Measurements from ENCODE around the gene MRPS33.
"Not testable (repeated sequence)": the region's sequence is repeated elsewhere in the genome, so short reads cannot be mapped to it uniquely, and the experiment has no call there.

MRPS33 gene

DNA sequence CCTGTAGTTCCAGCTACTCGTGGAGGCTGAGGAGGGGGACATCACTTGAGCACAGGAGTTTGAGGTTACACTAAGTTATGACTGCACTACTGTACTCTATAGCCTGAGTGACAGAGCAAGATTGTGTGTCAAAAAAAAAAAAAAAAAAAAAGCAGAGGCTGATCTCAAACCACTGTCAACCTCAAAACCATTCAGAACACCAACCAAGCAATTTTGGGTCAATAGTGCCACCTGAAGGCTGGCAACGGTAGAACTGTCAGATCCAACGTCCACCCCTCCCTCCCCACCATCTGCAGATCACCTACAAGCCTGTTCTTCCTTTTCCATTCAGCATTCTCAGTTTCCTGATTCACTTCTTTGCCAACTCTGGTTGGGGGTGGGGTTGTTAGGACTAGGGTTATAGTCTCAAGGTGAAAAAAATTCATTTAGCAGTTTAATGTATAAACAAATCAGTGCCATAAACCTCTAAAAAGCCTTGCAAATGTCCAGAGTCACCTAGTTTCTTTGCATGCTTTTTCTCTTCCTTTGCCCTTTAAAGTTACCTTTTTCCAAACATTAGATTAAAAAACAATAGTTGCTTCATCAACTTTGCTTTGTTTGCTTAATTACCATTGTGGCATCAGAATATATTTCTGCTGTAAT, 2.6 kb downstream of the MRPS33 start:
- DNase-seq (ENCODE audit: low read depth, low spot score) = peak; percentile 50

- DNase-seq (ENCODE audit: low read depth, low spot score) = no peak
Measured at GRCh38 chr7:141011443-141011842, 3.3 kb downstream of the MRPS33 start.

DNA sequence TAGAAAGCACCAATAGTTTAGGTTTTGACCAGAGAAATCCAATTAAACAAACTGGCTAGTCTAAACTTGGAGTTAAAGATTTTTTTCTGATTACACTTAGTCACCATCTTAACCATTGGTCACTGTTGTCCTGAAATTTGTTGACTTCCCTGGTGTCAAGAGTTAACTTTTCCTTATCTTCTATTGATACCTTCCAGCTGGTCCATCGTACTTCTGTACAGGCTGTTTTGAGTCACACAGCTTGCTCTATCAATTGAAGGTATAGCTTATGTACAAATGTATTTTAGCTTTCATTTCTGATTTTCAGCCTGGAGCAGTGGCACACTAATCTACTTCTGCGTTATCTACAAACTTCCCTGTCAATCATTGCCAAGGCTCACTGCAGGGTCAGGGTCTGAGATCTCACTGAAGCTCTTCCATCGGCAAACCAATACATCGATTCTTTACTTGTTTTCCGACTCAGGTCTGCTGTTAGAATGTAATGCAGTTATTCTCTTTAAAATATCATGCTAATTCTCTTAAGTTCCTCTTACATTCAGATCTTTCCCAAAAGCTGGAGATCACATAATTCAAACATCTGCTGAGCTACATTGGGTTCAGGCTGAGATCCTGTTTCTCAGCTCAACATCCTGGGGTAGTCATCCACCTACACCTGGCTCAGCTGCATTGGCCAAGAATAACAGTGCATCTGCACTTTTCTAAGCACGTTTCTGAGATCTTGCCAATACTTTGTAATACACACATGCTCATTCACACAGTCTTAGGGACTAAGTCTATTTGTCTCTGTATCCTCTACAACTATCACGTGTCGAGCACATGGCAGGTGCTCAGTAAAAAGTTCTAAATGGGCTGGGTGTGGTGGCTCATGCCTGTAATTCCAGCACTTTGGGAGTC, 11.3 kb downstream of the MRPS33 start:
- DNase-seq (ENCODE audit: low read depth, low spot score) = no peak

GRCh38 chr7:141001546-141001945, 13.2 kb downstream of the MRPS33 start:
- no peak for DNase-seq (ENCODE audit: low read depth, low spot score)

DNA sequence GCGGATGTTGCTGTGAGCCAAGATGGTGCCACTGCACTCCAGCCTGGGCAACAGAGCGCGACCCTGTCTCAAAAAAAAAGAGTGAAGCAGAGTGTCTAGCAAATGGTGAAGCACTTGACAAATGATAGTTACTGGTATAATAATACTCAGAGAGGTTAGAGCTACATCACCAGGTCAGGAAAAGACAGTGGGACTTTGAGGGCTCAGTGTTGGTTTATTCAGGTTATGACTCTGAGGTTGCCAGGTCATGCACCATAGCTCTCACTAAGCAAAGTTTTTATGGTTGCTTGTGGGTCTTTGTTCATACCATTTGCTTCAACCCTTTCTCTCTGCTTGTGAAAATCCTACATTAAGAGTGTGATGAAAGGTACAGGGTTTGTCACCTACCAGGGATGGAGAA, 13.6 kb downstream of the MRPS33 start:
- DNase-seq (ENCODE audit: low read depth, low spot score) = no peak

DNA sequence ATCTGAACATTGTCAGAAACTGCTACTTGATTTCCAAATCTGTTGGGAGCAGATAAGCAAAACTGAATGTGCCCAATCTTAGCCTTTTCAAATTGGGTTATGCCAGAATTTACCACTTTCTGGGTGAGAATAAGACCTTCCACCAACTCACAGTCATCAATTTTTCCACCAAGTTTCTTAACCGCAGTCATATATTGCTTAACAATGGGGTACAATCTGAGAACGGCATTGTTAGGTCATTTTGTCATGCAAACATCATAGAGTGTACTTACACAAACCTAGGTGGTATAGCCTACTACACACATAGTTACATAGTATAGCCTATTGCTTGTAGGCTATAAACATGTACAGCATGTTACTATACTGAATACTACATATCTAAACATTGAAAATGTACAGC, 16.0 kb downstream of the MRPS33 start:
- no peak for DNase-seq (ENCODE audit: low read depth, low spot score)

DNA sequence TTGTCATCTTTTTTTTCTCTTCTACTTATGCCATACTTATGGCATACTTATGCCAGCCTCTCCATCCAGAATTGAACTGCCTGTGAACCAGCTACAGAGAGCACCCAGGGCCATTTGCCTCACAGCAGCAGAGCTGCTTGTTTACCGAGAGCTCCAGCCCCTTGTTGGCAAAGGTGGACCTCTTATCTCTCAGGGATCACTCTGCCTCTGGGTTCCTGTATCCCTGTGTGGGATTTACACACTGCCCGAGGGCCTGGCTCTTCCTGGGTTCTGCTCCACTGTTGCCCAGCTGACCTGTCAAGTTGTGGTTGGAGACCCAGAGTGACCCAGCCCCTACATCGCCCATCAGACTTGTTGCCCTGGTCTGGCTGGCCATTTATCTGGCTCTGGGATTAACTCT, 22.3 kb downstream of the MRPS33 start:
- DNase-seq (ENCODE audit: low read depth, low spot score) = no peak

- no peak for DNase-seq (ENCODE audit: low read depth, low spot score)
Measured at GRCh38 chr7:140990193-140990962, 24.4 kb downstream of the MRPS33 start.

DNA sequence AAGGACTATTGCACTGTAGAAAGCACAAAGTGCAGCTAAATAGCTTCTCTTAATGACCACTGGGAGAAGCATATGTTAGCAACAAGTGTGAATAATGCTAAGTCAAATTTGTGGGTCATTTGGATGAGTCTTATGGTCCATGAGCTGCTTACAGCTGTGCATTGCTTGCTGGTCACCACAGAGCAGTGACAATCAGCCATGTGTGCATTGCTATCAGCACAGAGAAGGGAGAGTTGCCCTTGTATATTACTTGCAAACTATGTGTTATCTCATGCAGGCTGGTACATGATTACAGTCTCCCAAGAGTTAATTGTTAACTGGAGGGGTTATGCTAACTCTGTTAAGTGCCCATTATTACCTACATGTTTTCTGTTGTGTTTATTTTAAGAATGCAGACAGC, 25.7 kb downstream of the MRPS33 start:
- DNase-seq (ENCODE audit: low read depth, low spot score) = no peak

DNA sequence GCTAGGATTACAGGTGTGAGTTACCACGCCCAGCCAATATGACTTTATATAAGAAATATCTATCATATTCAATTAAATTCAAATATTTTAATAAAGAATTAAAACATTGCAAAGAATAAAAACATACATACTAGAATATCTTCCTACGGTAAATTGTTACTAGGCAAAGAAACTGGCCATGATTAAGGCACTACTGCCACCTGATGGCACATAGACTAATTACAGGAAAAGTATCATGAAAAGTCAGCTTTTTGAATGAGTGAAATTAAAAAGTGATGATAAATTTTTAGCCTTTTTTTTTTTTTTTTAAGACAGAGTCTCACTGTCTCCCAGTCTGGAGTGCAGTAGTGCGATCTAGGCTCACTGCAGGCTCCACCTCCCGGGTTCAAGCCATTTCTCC, 30.9 kb downstream of the MRPS33 start:
- no peak for DNase-seq (ENCODE audit: low read depth, low spot score)

GRCh38 chr7:140982508-140982907, 32.2 kb downstream of the MRPS33 start:
- no peak for DNase-seq (ENCODE audit: low read depth, low spot score)

- no peak for DNase-seq (ENCODE audit: low read depth, low spot score)
Measured at GRCh38 chr7:140981951-140982350, 32.8 kb downstream of the MRPS33 start.

DNA sequence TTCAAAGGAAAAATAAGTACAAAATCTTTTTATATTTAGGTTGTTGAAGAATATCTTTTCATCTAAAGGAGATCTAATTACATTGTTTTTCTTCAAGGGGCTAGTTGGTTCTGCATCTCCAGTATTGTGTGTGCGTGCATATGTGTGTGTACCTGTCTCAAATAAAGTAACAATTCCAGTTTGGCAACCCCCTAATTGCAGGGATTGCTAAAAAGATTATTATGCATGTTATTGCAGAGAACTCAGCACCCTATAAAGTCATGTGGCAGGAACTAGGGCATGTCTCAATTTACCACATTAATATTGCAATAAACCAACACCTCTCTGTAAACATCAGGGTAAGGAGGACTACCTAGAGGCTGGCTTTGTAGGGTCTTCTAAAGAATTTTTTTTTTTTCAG, 37.0 kb downstream of the MRPS33 start:
- DNase-seq (ENCODE audit: low read depth, low spot score) = no peak

GRCh38 chr7:140972876-140973829, 41.6 kb downstream of the MRPS33 start:
- DNase-seq (ENCODE audit: low read depth, low spot score) = no peak

- DNase-seq (ENCODE audit: low read depth, low spot score) = no peak
Measured at GRCh38 chr7:140972344-140972743, 42.4 kb downstream of the MRPS33 start.

DNA sequence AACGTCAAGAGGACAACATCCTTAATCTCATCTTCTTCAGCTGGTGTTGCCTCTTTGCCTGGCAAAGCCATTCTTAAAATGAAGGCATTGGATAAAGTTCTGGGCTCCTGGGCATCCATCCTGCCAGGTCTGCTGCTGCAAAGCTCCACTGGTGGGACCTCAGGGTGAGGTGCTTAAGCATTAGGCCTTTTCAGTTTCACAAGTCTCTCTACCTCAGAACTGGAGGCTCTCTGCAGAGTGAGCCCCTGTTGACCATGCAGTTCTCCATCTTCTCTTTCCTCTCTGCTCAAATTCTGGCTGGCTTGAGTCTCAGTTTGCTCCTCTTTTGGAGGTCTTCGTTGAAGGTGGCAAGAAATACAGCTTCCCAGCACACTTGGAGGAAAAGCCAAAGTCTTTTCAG, 47.3 kb downstream of the MRPS33 start:
- DNase-seq (ENCODE audit: low read depth, low spot score) = no peak

DNA sequence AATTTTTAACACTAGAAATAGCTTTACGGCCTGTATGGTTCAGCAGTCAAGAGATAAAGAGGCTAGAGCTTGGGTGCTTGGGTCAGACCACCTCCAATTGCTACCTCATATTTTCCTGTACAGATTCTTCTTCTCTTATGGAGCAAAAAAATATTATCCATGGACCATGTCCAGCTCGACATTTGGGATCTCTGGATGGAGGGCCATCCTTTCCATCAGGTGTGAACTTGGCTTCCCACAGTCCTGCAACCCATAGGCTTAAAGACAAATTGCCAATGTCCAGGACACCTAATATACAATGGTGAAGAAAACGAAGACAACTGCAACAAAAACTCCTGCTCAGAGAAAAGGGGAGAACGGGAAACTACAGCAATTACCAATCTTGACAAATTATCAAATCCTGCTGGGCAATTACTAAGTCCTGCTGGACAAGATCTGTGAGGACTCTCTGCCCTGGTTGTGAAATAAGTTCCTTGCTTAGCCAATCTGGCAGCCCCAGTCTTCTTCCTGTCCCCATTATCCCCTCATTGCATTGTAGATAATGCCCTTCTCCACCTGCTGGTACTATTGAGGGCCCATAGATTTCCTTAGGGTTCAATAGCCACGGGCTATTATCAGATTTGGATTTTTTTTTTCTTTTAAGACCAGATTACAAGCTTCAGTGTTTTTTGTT, 48.1 kb downstream of the MRPS33 start:
- no peak for DNase-seq (ENCODE audit: low read depth, low spot score)

DNA sequence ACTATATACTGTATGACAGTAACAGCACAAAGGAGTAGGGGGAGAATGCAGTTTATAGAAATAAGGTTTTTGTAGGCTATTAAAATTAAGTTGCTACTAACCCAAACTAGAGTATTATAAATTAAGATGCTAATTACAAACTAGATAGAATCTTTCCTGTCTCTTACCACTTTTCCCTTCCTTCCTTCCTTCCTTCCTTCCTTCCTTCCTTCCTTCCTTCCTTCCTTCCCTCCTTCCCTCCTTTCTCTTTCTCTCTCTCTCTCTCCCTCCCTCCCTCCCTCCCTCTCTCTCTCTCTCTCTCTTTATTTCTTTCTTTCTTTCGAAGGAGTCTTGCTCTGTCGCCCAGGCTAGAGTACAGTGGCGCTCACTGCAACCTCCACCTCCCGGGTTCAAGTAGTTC, 53.6 kb downstream of the MRPS33 start:
- DNase-seq (ENCODE audit: low read depth, low spot score) = no peak

DNA sequence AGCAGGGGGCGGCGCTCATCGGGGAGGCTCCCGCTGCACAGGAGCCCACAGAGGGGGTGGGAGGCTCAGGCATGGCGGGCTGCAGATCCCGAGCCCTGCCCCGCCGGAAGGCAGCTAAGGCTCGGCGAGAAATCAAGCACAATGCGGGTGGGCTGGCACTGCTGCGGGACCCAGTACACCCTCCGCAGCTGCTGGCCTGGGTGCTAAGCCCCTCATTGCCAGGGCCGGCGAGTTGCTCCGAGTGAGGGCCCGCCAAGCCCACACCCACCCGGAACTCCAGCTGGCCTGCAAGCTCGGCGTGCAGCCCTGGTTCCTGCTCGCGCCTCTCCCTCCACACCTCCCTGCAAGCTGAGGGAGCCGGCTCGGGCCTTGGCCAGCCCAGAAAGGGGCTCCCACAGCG, 57.8 kb downstream of the MRPS33 start:
- DNase-seq (ENCODE audit: low read depth, low spot score) = not testable (repeated sequence)

Data from activated naive CD8-positive, alpha-beta T cell treated with anti-CD3 and anti-CD28 coated beads, Interleukin-2, amount 50 U/mL, for 16 hours (primary cell).